Measurements from ENCODE around the gene FBN2. TPM values are rescaled to one million over a fixed set of nuclear protein-coding genes. Genes with fewer than 3 reads are reported as not detected.

FBN2 gene
- total RNA-seq, 3 donors from 2014 or later (not counting 1 experiment from before 2014, with no cell fraction given), result 0.31 to 0.70 (median 0.58) TPM

DNA sequence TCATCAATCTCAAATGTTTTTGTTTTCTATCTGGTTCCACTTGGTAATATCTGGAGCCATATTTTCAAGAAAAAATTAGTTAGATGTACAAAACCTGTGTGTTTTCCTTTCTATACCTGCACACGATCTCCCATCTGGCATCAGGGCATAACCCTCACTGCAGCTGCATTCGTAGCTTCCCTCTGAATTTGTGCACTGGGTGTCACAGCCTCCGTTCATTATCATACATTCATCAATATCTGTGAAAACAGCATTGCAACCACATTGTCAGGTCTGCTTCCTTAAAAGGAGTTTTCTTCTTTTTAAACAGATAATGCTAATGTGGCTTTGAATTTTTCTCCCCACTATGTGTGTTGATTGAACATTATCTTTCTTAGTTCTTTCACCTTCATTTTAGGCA, 202.7 kb downstream of the FBN2 start:
- no peak overlapping the region for H3K4me3 ChIP-seq (ENCODE audit: low read length)
- H3K27ac Mint-ChIP-seq, result no peak overlapping the region
- H3K36me3 Mint-ChIP-seq, result no peaks in the 10 kb centered on the region
- peaks cover 7 to 10% of the 10 kb centered on the region in 2 donors for H3K9me3 Mint-ChIP-seq
- no peaks in the 10 kb centered on the region for H3K4me1 ChIP-seq (ENCODE audit: control insufficient read depth, insufficient read depth, low read length)
- no peaks in the 10 kb centered on the region for H3K27me3 Mint-ChIP-seq (ENCODE audit: low read depth in 2 of 2)
- no peak overlapping the region for H3K4me3 Mint-ChIP-seq
- H3K9me3 ChIP-seq (ENCODE audit: control insufficient read depth, insufficient read depth, low read length), result no peaks in the 10 kb centered on the region
- H3K36me3 ChIP-seq (ENCODE audit: control insufficient read depth, insufficient read depth, low read length), result no peaks in the 10 kb centered on the region
- H3K27ac ChIP-seq (ENCODE audit: low read length), result no peak overlapping the region
- ATAC-seq (no peak), DNase-seq (no peak)
- no peak for TF ChIP-seq CTCF (IDR thresholded peaks at IDR 0.05)
- no peaks in the 10 kb centered on the region for H3K27me3 ChIP-seq (ENCODE audit: control insufficient read depth, insufficient read depth, low read length)
- intact Hi-C loops (cut with micrococcal nuclease), result no loop called here
- WGBS (ENCODE audit: insufficient coverage), result 74% methylated on average over 3 of the region's 3 CpGs
- H3K4me1 Mint-ChIP-seq, result no peaks in the 10 kb centered on the region

DNA sequence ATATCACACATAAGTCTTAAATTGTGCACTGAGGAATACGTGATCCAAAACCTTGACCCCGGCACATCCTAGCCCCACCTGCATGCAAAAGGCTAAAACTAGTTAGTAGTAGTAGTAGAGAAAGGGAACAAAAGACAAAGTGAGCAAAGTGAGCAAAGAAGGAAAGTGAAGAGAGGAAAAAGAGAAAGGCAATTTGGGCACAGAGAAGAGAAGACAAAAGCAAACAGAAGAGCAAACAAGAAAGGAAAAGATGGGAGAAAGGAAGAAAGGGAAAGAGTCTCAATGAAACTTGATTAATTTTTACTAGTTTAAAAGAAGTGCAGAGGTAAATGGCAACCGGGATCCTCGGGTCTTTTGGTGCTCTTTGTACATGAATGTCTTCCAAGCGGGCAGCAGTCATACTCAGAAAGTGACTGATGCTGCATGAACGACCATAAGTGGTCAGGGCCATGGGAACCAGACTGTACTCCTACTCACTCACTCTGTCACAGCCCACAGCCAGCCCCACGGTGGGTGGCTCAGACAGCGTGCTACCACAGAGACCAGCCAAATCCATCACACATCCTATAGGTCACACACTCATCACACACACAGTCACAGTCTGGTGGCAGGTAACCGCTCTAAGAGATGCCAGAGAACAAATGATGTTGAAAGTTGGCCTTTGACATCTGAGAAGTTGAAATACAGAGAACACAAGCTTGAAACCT, 203.9 kb downstream of the FBN2 start:
- Mint-ChIP-seq H3K4me3 (no peak overlapping the region), H3K27me3 (ENCODE audit: low read depth in 2 of 2) (no peaks in the 10 kb centered on the region), H3K4me1 (no peaks in the 10 kb centered on the region), H3K9me3 (peaks cover 7 to 13% of the 10 kb centered on the region in 2 donors), H3K36me3 (no peaks in the 10 kb centered on the region), H3K27ac (no peak overlapping the region)
- H3K4me1 ChIP-seq (ENCODE audit: control insufficient read depth, insufficient read depth, low read length), result no peaks in the 10 kb centered on the region
- H3K27ac ChIP-seq (ENCODE audit: low read length), result no peak overlapping the region
- H3K27me3 ChIP-seq (ENCODE audit: control insufficient read depth, insufficient read depth, low read length), result no peaks in the 10 kb centered on the region
- H3K4me3 ChIP-seq (ENCODE audit: low read length), result no peak overlapping the region
- ATAC-seq (no peak), DNase-seq (no peak)
- intact Hi-C loops (cut with micrococcal nuclease), result no loop called here
- no peaks in the 10 kb centered on the region for H3K9me3 ChIP-seq (ENCODE audit: control insufficient read depth, insufficient read depth, low read length)
- no peak for TF ChIP-seq CTCF (IDR thresholded peaks at IDR 0.05)
- H3K36me3 ChIP-seq (ENCODE audit: control insufficient read depth, insufficient read depth, low read length), result no peaks in the 10 kb centered on the region
- 90% methylated on average over 9 of the region's 9 CpGs for WGBS (ENCODE audit: insufficient coverage)

GRCh38 chr5:128331261-128331660, 206.8 kb downstream of the FBN2 start:
- H3K9me3 Mint-ChIP-seq, result peaks cover 7 to 13% of the 10 kb centered on the region in 2 donors
- TF ChIP-seq CTCF (IDR thresholded peaks at IDR 0.05), result no peak
- H3K27ac Mint-ChIP-seq, result no peak overlapping the region
- H3K27ac ChIP-seq (ENCODE audit: low read length), result no peak overlapping the region
- H3K4me3 ChIP-seq (ENCODE audit: low read length), result no peak overlapping the region
- ATAC-seq (no peak), DNase-seq (no peak)
- no peak overlapping the region for H3K4me3 Mint-ChIP-seq
- H3K4me1 ChIP-seq (ENCODE audit: control insufficient read depth, insufficient read depth, low read length), result no peaks in the 10 kb centered on the region
- H3K36me3 ChIP-seq (ENCODE audit: control insufficient read depth, insufficient read depth, low read length), result no peaks in the 10 kb centered on the region
- H3K27me3 Mint-ChIP-seq (ENCODE audit: low read depth in 2 of 2), result no peaks in the 10 kb centered on the region
- no peaks in the 10 kb centered on the region for H3K36me3 Mint-ChIP-seq
- intact Hi-C loops (cut with micrococcal nuclease), result no loop called here
- H3K9me3 ChIP-seq (ENCODE audit: control insufficient read depth, insufficient read depth, low read length), result no peaks in the 10 kb centered on the region
- H3K4me1 Mint-ChIP-seq, result no peaks in the 10 kb centered on the region
- H3K27me3 ChIP-seq (ENCODE audit: control insufficient read depth, insufficient read depth, low read length), result no peaks in the 10 kb centered on the region
- 78% methylated on average over 5 of the region's 5 CpGs for WGBS (ENCODE audit: insufficient coverage)
